IPS-18c (cell line): Measurements from ENCODE around the gene DNAH10.

Experiments
- H3K4me3 ChIP-seq: 2 replicates; pipeline ENCODE4 v1.7.0; 2013; ENCODE audit warnings: low read depth, mild to moderate bottlenecking, low read length, moderate library complexity; ENCODE audit not compliant: insufficient read depth
- H3K9me3 ChIP-seq: one replicate; pipeline ENCODE4 v1.6.1; 2013; ENCODE audit warnings: mild to moderate bottlenecking, low read length, moderate library complexity; ENCODE audit not compliant: control insufficient read depth, insufficient read depth

The DNAH10 gene

GRCh38 chr12:123813349-123813748 lies 51.2 kb downstream of the DNAH10 start:
- Histone ChIP-seq H3K4me3 (no peak overlapping the region), H3K9me3 (no peaks in the 10 kb centered on the region)

- no peak overlapping the region for H3K4me3 ChIP-seq
Measured at GRCh38 chr12:123815968-123816367, 53.9 kb downstream of the DNAH10 start.

GRCh38 chr12:123816896-123817537 lies 54.9 kb downstream of the DNAH10 start:
- H3K4me3 ChIP-seq: no peak overlapping the region
- no peaks in the 10 kb centered on the region for H3K9me3 ChIP-seq

More at GRCh38 chr12:123815968-123816367, 53.9 kb downstream of the DNAH10 start:
- H3K9me3 ChIP-seq: no peaks in the 10 kb centered on the region

- H3K4me3 ChIP-seq: no peak overlapping the region
- no peaks in the 10 kb centered on the region for H3K9me3 ChIP-seq
Measured at GRCh38 chr12:123822804-123823203, 60.7 kb downstream of the DNAH10 start.

GRCh38 chr12:123828120-123828519 lies 66.0 kb downstream of the DNAH10 start:
- Histone ChIP-seq H3K9me3 (no peaks in the 10 kb centered on the region), H3K4me3 (no peak overlapping the region)

GRCh38 chr12:123828854-123829547 lies 66.9 kb downstream of the DNAH10 start:
- H3K4me3 ChIP-seq: no peak overlapping the region
- H3K9me3 ChIP-seq: no peaks in the 10 kb centered on the region

- Histone ChIP-seq H3K9me3 (no peaks in the 10 kb centered on the region), H3K4me3 (no peak overlapping the region)
Measured at GRCh38 chr12:123829561-123829960, 67.5 kb downstream of the DNAH10 start.

GRCh38 chr12:123830675-123831074 lies 68.6 kb downstream of the DNAH10 start:
- no peaks in the 10 kb centered on the region for H3K9me3 ChIP-seq

GRCh38 chr12:123832052-123832451 lies 70.0 kb downstream of the DNAH10 start:
- no peaks in the 10 kb centered on the region for H3K9me3 ChIP-seq

More at GRCh38 chr12:123830675-123831074, 68.6 kb downstream of the DNAH10 start:
- H3K4me3 ChIP-seq: no peak overlapping the region

GRCh38 chr12:123833830-123834229 lies 71.7 kb downstream of the DNAH10 start:
- H3K9me3 ChIP-seq: no peaks in the 10 kb centered on the region
- no peak overlapping the region for H3K4me3 ChIP-seq

More at GRCh38 chr12:123832052-123832451, 70.0 kb downstream of the DNAH10 start:
- no peak overlapping the region for H3K4me3 ChIP-seq

- Histone ChIP-seq H3K9me3 (no peaks in the 10 kb centered on the region), H3K4me3 (no peak overlapping the region)
Measured at GRCh38 chr12:123834845-123835244, 72.7 kb downstream of the DNAH10 start.

- no peaks in the 10 kb centered on the region for H3K9me3 ChIP-seq
- H3K4me3 ChIP-seq: no peak overlapping the region
Measured at GRCh38 chr12:123836292-123836691, 74.2 kb downstream of the DNAH10 start.

- Histone ChIP-seq H3K4me3 (no peak overlapping the region), H3K9me3 (no peaks in the 10 kb centered on the region)
Measured at GRCh38 chr12:123839826-123840225, 77.7 kb downstream of the DNAH10 start.

GRCh38 chr12:123840765-123841425 lies 78.8 kb downstream of the DNAH10 start:
- no peaks in the 10 kb centered on the region for H3K9me3 ChIP-seq
- no peak overlapping the region for H3K4me3 ChIP-seq

- Histone ChIP-seq H3K9me3 (no peaks in the 10 kb centered on the region), H3K4me3 (no peak overlapping the region)
Measured at GRCh38 chr12:123843912-123844748, 82.0 kb downstream of the DNAH10 start.

- Histone ChIP-seq H3K4me3 (no peak overlapping the region), H3K9me3 (no peaks in the 10 kb centered on the region)
Measured at GRCh38 chr12:123845881-123846280, 83.8 kb downstream of the DNAH10 start.

GRCh38 chr12:123846340-123846739 lies 84.2 kb downstream of the DNAH10 start:
- H3K4me3 ChIP-seq: no peak overlapping the region
- no peaks in the 10 kb centered on the region for H3K9me3 ChIP-seq
